MM.1S (cell line): ENCODE data around the gene SAMD9L.

ENCODE experiments used
- CTCF ChIP-seq: fragments of 300-600 bp; sonication (generic); IDR thresholded peaks from 2 replicates; pipeline ENCODE4 v1.5.1; 2016; ENCODE audit warnings: antibody characterized with exemption, low read length, mixed read lengths
- EZH2 ChIP-seq: fragments of 300-600 bp; sonication (generic); optimal IDR thresholded peaks from 2 replicates; pipeline ENCODE3; 2017; ENCODE audit warnings: low read depth, mild to moderate bottlenecking, antibody characterized with exemption, low read length, mixed read lengths
- EZH2phosphoT487 ChIP-seq: fragments of 300-600 bp; sonication (generic); IDR thresholded peaks from 2 replicates; pipeline ENCODE4 v1.6.1; 2018; ENCODE audit warnings: antibody characterized with exemption, low read length

GRCh38 chr7:93160410-93160809 lies 12.2 kb upstream of the SAMD9L start:
- TF ChIP-seq CTCF (no peak), EZH2phosphoT487 (no peak), EZH2 (no peak)
